T47D (cell line): Measurements from ENCODE around the gene ARID1B.

ENCODE experiments used
- DNase-seq, 2 experiments: peaks; one replicate each; pipeline versions ENCODE4 v3.0.0 to v3.0.0-alpha.2; 2011 to 2012; ENCODE audit warnings: low read depth in 1 of 2, low spot score in 1 of 2
- JUND ChIP-seq: IDR thresholded peaks from 2 replicates; pipeline ENCODE4 v1.6.1; 2012; ENCODE audit warnings: low read depth
- in situ Hi-C: cut with HindIII; loops from 2 replicates; pipeline ENCODE4 v1.10.0; 2016; ENCODE audit warnings: low sequenced_read_pairs, low pct_unique_long_range_greater_than_20kb

ARID1B gene

DNA sequence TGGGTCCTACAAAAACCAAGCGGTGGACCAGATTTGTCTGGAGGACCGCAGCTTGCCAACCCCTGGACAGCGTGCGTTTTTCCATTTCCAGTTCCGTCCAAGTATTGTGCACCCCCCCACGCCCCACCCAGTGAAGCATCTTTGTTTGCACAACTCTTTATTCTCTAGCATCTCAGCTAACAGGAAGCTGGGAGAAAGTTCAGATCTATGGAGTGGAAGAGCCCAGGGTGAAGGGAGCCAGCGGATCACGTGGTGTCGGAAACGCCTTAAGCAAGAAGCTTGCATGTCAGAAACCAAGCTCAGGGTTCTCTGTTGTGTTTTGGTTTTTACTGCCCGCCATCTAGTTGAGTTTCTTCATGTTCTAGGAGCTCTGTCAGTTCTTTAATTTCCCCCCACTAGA is 29.9 kb downstream of the ARID1B start:
- DNase-seq, result no peak
- TF ChIP-seq JUND, result no peak
- in situ Hi-C loops, result no loop called here

DNA sequence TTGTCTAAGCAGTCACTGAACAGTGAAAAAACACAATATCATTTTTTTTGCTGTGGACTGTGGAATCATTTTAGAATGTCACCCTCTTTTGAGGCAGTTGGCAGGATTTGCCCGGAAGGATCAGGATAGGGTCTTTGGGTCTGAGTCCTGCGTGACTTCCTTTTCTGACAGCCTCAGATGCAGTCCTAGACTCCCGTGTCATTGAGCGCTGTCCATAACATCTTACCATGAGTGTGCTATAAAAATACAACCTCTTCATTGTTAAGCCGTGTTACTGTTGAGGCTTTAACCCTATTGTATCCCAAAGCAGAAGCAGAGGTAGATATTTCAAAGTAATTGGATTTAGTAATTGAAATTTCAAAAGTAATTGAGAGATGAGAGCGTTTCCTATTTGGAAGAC is 30.6 kb downstream of the ARID1B start:
- no peak for DNase-seq
- no peak for TF ChIP-seq JUND
- in situ Hi-C loops, result no loop called here

DNA sequence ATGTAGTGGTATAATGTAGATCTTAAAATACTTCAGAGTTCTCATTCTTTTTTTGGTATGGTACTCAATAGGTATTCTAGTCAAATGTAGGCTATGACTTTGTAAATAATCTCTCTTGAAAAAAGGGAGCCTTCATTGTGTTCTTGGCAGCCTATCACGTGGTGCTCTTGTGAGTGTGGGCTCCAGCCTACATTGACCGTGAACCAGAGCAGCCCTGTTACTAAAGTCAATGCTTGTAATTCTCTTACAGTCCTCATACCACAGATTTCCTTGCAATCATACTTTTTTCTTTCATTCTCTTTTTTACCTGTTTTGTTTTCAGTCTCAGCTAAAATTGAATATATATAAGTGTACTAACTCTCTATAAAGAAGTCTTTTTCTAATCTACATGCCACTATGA is 31.1 kb downstream of the ARID1B start:
- TF ChIP-seq JUND, result no peak
- in situ Hi-C loops, result no loop called here
- DNase-seq, result no peak

DNA sequence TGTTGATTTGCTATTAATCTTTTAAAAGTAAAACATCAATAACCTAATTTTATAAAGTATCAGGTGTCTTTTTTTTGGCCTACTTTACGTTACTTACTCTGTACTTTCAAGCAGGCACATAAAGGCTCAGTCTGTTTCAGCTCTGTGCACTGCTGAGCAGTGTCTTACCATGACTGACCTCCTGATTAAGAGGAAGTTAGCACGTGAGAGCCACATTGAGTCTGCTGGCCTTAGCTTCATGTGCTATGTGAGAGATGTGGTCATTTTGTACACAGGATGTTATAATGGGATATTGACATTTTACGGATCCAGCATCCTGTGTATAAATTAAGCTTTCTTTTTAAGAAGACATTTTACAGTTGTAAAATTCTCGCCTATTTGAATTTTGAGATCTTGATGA is 31.9 kb downstream of the ARID1B start:
- DNase-seq, result no peak
- TF ChIP-seq JUND, result no peak
- in situ Hi-C loops, result no loop called here

DNA sequence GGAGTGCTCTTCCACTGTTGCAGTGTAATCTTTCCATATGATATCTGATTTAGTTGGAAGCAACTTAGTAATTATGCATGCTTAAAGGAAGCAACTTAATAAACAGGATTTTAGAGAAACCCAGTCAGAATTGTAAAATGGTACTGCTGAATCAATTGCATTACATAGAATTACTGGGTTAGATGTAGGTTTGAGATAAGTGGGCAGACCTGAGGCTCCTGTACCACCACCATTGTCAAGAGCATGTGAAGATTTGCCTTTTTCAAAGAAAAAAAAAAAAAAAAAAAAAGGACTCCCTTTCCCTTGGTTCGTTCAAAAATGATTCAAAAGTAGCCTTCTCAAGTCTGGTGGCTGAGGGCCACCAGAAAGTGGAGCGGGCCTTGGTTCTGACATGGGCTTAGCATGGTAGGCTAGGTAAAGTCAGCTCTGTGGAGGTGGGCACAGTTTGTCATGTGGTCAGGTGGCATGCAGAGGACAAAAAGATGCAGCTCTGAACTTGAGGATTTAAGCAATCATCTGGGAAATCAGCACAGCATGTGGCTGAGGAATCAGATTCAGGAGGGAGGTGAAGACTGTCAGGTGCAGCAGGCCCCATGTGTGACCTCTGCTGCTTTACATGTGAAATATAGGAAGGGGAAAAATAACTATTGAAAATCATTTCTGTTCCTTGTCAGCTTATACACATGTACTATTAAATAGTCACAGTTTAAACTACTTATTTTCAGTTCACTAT is 32.4 kb downstream of the ARID1B start:
- no peak for DNase-seq
- TF ChIP-seq JUND, result no peak
- in situ Hi-C loops, result no loop called here

DNA sequence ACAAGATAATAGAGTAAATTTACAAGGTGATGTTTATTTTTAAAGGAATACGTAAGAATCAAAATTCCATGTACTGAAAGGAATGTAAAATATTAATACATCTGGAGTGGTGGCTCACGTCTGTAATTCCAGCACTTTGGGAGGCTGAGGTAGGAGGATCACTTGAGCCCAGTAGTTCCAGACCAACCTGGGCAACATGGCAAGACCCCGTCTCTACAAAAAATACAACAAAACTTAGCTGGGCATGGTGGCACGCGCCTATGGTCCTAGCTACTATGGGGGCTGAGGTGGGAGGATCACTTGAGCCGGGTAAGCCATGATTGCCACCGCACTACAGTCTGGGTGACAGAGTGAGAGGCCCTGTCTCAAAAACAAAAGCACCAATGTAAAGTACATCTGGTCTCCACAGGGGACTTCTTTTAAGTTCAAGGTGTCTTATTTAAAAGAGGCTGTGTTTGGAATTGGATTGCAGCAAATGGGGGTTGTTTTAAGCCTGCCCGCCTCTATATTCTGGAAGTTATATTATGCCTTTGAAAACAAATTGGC is 36.9 kb downstream of the ARID1B start:
- in situ Hi-C loops, result no loop called here
- no peak for DNase-seq
- no peak for TF ChIP-seq JUND

DNA sequence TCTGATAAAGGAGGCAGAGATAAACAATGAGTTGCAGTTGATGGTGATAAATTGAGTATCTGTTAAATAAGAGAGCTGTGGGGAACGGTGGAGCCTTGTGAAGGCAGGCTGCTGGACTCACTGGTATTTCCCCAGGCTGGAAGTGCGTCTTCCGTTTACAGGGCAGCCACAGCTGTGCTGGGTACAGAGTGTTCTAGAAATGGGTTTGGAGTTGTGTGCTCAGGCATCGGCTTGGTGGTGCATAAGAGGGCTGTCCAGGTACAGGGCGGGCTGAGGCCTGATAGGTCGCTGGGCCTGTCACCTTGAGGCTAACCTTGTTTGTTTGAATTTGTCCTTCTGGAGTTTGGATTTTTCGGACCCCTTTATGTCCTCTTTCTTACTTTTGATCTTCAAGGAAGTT is 39.3 kb downstream of the ARID1B start:
- no peak for TF ChIP-seq JUND
- DNase-seq, result no peak
- in situ Hi-C loops, result no loop called here

DNA sequence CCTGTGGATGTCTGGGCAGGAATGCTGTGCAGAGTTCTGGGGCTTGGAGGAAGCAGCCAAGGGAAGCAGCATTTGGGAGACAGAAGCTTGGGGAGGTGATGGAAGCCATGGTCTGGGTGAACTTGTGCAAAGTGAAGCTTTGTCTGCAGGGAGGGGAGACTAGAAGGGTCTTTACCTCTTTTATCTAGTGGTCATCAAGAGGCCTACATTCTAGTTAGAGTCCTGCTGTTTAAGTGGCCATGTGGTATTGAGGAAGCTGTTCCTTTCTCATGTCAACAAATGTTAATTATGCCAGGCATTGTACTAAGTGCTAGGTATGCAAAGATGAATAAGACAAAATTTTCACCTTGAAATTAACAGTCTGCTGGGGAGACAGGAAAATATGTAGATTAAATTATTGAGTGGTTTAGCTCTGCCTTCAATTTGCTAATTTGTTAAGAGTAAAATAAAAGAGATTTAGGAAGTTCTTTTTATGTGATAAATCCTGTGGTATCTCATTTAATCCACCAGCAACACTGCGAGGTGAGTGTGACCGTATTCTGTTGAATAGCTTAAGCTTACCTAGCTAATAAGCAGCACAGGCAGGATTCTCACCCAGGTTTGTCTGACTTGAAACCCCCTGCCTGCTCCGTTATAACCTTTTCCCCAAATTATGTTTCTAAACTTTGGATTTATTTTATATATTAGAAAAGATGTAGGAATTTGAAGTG is 43.1 kb downstream of the ARID1B start:
- no peak for DNase-seq
- TF ChIP-seq JUND, result no peak
- in situ Hi-C loops, result no loop called here

DNA sequence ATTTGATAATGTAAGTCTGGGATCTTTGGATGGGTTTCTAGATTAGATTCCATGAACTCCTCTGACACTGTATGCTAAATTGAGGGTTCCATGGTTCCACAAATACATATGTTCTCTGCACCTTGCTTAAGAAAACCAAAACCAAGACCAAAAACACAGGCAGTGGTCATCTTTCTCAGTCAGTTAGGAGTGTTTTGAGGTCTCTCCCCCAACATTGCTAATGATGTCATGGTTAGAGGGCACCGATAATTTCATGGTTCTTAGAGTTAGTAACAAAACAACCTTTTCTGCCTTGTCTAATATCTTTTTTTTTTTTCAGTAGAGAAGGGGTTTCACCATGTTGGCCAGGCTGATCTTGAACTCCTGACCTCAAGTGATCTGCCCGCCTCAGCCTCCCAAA is 44.5 kb downstream of the ARID1B start:
- in situ Hi-C loops, result no loop called here
- no peak for TF ChIP-seq JUND

DNA sequence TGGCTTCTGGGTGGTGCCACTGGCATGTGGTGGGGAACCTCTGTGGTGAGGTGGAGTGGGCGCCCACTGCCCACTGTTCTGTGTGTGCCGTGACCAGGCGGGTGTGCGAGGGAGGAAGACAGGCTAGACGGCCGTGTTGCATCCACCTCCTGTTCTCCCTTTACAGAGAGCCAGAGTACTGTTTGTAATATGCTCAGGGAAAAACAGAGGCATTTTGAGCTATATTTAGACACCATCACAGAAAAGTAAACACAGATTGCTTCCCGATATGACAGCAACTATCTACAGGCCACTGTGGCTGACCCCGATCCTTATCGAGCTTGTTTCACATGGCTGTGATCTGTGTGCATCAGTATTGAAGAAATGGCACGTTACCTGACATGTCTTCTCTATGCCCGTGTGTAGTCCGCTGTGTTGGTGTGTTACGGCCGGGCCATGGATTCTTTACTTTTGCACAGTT is 45.6 kb downstream of the ARID1B start:
- no peak for DNase-seq
- no peak for TF ChIP-seq JUND
- in situ Hi-C loops, result no loop called here

More for the DNA sequence above, 44.5 kb downstream of the ARID1B start:
- DNase-seq, result no peak

DNA sequence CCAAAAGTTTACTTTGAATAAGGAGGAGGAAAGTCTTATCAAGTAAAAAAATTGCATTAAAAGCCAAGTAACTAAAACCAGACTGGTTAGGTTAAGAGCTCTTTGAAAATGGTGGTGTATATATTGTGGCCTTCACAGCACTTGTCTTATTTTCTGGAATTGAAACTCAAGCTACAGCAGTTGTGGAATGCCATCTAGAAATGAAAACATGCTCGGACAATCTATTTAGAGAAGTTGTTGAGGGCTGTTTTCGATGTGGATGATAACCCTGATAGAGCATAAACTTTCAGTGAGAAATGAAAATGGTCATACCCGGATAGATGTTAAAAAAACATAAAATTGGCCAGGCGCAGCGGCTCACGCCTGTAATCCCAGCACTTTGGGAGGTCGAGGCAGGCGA is 47.0 kb downstream of the ARID1B start:
- no peak for TF ChIP-seq JUND
- in situ Hi-C loops, result no loop called here
- DNase-seq, result no peak

DNA sequence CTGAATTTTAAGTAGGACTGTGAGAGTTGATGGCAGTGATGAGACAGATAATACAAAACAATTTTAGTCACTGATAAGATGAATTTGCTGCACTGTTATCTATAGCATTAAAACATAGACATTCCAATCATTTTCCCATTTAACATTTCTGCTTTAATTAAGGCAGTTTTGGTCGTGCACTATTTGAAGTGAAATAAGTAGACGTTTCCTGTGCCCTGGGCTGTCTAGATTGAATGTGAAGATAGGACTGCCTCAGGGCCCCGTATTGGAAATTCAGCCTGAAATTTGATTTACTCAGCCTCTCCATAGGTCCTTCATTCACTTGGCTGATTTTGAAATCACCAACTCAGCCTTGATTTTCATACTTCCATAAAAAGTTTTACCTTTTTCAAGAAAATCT is 48.3 kb downstream of the ARID1B start:
- in situ Hi-C loops, result no loop called here
- TF ChIP-seq JUND, result no peak
- DNase-seq, result no peak

DNA sequence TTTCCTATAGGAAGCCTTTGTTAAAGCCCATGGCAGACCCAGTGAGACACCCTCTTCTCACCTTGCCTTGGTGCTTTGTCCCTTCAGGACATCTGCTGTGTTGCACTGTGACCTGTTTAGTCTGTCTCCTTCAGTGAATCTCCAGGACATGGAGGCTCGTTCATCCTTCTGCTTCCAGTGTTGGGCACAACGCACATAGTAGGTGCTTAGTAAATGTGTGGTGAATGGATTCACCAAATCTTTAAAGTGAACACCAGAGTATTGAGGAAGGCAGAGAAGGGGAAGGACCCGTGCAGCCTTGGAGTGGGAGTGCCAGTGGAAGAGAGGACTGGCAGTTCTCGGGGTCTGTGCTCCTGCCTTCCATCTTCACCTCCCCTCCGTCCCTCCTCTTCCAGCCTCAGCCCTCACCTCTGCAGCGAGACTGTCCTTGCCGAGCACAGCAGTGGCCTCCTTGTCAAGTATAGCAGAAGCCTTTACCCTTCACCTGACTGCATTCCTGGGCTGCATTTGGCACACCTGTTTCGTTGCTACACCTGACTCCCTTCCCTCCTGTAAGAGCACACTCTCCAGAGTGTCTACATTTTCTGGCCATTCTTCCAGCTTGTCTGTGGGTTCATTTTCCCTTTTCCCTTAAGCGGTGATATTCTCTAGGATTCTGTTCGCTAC is 49.2 kb downstream of the ARID1B start:
- no peak for TF ChIP-seq JUND
- in situ Hi-C loops, result no loop called here
- DNase-seq, result peak; percentile 14 to 72
